Activated naive CD4-positive, alpha-beta T cell treated with anti-CD3 and anti-CD28 coated beads, Interleukin-2, amount 50 U/mL, for 72 hours (primary cell): Measurements from ENCODE around the gene PGM5. TPM values are rescaled to one million over a fixed set of nuclear protein-coding genes. Genes with fewer than 3 reads are reported as not detected.
A peak's percentile ranks its signal among the peaks of the same experiment; 100 is the strongest.
"Not testable (repeated sequence)": the region's sequence is repeated elsewhere in the genome, so short reads cannot be mapped to it uniquely, and the experiment has no call there.

Experiments used
- ATAC-seq, 2 donors: fragments of 150-1000 bp; cut with Tn5 transposase; 2 replicates each; pipeline ENCODE4 v1.10.0; 2021; ENCODE audit warnings: mild to moderate bottlenecking in 2 of 2, moderate library complexity in 2 of 2
- DNase-seq, 2 donors: peaks; one replicate each; pipeline ENCODE4 v3.0.0; 2021 to 2022; ENCODE audit warnings: low spot score in 2 of 2
- H3K27ac Mint-ChIP-seq, 2 donors: one replicate each; pipeline ENCODE4 v1.8.0; 2022; ENCODE audit warnings: mild to moderate bottlenecking in 2 of 2, mixed read lengths in 2 of 2
- H3K36me3 Mint-ChIP-seq, 2 donors: one replicate each; pipeline ENCODE4 v1.8.0; 2022; ENCODE audit warnings: mixed read lengths in 2 of 2
- H3K9me3 Mint-ChIP-seq, 2 donors: one replicate each; pipeline ENCODE4 v1.8.0; 2022; ENCODE audit warnings: mixed read lengths in 2 of 2
- total RNA-seq, 2 donors: library from RNA; stranded (reverse); gene quantifications; one replicate each; pipeline ENCODE4 v1.2.3, GENCODE V29; 2022

The PGM5 gene
- total RNA-seq, result not detected

- ATAC-seq (peak in 1 of 2 donors; percentile 57), DNase-seq (peak in 1 of 2 donors; percentile 3)
- not testable (repeated sequence) for H3K9me3 Mint-ChIP-seq, H3K27ac Mint-ChIP-seq, H3K36me3 Mint-ChIP-seq
Measured at GRCh38 chr9:68356380-68357118, at the start of gene PGM5. Gene PGM5, plus strand, starts transcription at chr9:68356611. Its CDS starts 517 bp downstream, at chr9:68357128.

- DNase-seq, H3K36me3 Mint-ChIP-seq, H3K27ac Mint-ChIP-seq, H3K9me3 Mint-ChIP-seq: not testable (repeated sequence)
- ATAC-seq, result peak in 1 of 2 donors; percentile 40
Measured at GRCh38 chr9:68307127-68307526, 49.3 kb upstream of the PGM5 start.

GRCh38 chr9:68307654-68308053 lies 48.8 kb upstream of the PGM5 start:
- DNase-seq, H3K9me3 Mint-ChIP-seq, H3K36me3 Mint-ChIP-seq, H3K27ac Mint-ChIP-seq: not testable (repeated sequence)
- peak in 1 of 2 donors; percentile 23 for ATAC-seq

- H3K27ac Mint-ChIP-seq, H3K36me3 Mint-ChIP-seq, ATAC-seq, H3K9me3 Mint-ChIP-seq, DNase-seq: not testable (repeated sequence)
Measured at GRCh38 chr9:68311208-68311607, 45.2 kb upstream of the PGM5 start.

GRCh38 chr9:68318209-68318608 lies 38.2 kb upstream of the PGM5 start:
- H3K27ac Mint-ChIP-seq, H3K36me3 Mint-ChIP-seq, DNase-seq, H3K9me3 Mint-ChIP-seq: not testable (repeated sequence)
- peak; percentile 65 for ATAC-seq

- H3K27ac Mint-ChIP-seq, H3K36me3 Mint-ChIP-seq, DNase-seq, ATAC-seq, H3K9me3 Mint-ChIP-seq: not testable (repeated sequence)
Measured at GRCh38 chr9:68323749-68324148, 32.7 kb upstream of the PGM5 start.

- ATAC-seq, H3K9me3 Mint-ChIP-seq, H3K27ac Mint-ChIP-seq, DNase-seq, H3K36me3 Mint-ChIP-seq: not testable (repeated sequence)
Measured at GRCh38 chr9:68324518-68324917, 31.9 kb upstream of the PGM5 start.

- H3K27ac Mint-ChIP-seq, H3K9me3 Mint-ChIP-seq: not testable (repeated sequence)
Measured at GRCh38 chr9:68329106-68329505, 27.3 kb upstream of the PGM5 start.

GRCh38 chr9:68330531-68331173 lies 25.8 kb upstream of the PGM5 start:
- not testable (repeated sequence) for DNase-seq, H3K36me3 Mint-ChIP-seq, ATAC-seq, H3K27ac Mint-ChIP-seq, H3K9me3 Mint-ChIP-seq

More at GRCh38 chr9:68329106-68329505, 27.3 kb upstream of the PGM5 start:
- not testable (repeated sequence) for DNase-seq, H3K36me3 Mint-ChIP-seq, ATAC-seq

GRCh38 chr9:68332122-68332521 lies 24.3 kb upstream of the PGM5 start:
- H3K36me3 Mint-ChIP-seq, H3K9me3 Mint-ChIP-seq, DNase-seq, H3K27ac Mint-ChIP-seq: not testable (repeated sequence)
- ATAC-seq, result peak in 1 of 2 donors; percentile 49

- H3K36me3 Mint-ChIP-seq, H3K9me3 Mint-ChIP-seq, H3K27ac Mint-ChIP-seq, DNase-seq: not testable (repeated sequence)
- peak in 1 of 2 donors; percentile 49 for ATAC-seq
Measured at GRCh38 chr9:68335935-68336334, 20.5 kb upstream of the PGM5 start.

GRCh38 chr9:68336639-68337339 lies 19.6 kb upstream of the PGM5 start:
- not testable (repeated sequence) for ATAC-seq, H3K36me3 Mint-ChIP-seq

GRCh38 chr9:68338000-68338399 lies 18.4 kb upstream of the PGM5 start:
- ATAC-seq, DNase-seq, H3K9me3 Mint-ChIP-seq, H3K36me3 Mint-ChIP-seq, H3K27ac Mint-ChIP-seq: not testable (repeated sequence)

More at GRCh38 chr9:68336639-68337339, 19.6 kb upstream of the PGM5 start:
- H3K27ac Mint-ChIP-seq, DNase-seq, H3K9me3 Mint-ChIP-seq: not testable (repeated sequence)

- not testable (repeated sequence) for DNase-seq, H3K36me3 Mint-ChIP-seq, H3K27ac Mint-ChIP-seq, H3K9me3 Mint-ChIP-seq
- ATAC-seq, result peak; percentile 74 to 85
Measured at GRCh38 chr9:68342265-68343025, 14.0 kb upstream of the PGM5 start.

GRCh38 chr9:68343242-68343641 lies 13.2 kb upstream of the PGM5 start:
- DNase-seq, ATAC-seq, H3K36me3 Mint-ChIP-seq, H3K9me3 Mint-ChIP-seq, H3K27ac Mint-ChIP-seq: not testable (repeated sequence)

GRCh38 chr9:68343992-68344391 lies 12.4 kb upstream of the PGM5 start:
- not testable (repeated sequence) for ATAC-seq

More at GRCh38 chr9:68343992-68344391, 12.4 kb upstream of the PGM5 start:
- not testable (repeated sequence) for H3K9me3 Mint-ChIP-seq, H3K36me3 Mint-ChIP-seq, H3K27ac Mint-ChIP-seq, DNase-seq
